Activated CD4-positive, alpha-beta T cell treated with anti-CD3 and anti-CD28 coated beads, Interleukin-10, Interleukin-2, amounts not matched to agents 100 ng/mL and 50 ng/mL, durations not matched to agents 16 hours and 8 hours (primary cell): ENCODE measurements around the gene PBX4.
"Not testable (repeated sequence)": the region's sequence is repeated elsewhere in the genome, so short reads cannot be mapped to it uniquely, and the experiment has no call there.

Experiments used
- DNase-seq: peaks from one replicate; pipeline ENCODE4 v3.0.0-alpha.2; 2020

The PBX4 gene

GRCh38 chr19:19626516-19627472 is 8.3 kb upstream of the PBX4 start:
- no peak for DNase-seq

- DNase-seq: no peak
These were observed 5.6 kb upstream of the PBX4 start for GRCh38 chr19:19624032-19624570.

DNA sequence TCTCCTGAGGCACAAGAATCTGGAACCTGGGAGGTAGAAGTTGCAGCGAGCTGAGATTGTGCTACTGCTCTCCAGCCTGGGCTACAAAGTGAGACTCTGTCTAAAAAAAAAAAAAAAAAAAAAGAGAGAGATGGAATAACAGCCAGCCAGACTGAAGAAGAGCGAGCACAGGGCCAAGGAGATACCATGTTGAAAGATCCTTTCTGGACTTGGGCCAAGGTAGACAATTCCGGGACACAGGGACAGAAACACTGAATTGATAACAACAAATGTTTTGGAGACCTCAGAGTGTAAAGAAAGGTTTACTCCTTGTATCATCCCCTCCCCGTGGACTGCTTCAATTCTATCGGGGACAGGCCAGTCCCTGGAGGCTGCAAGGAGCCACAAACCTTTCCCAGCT is 4.9 kb upstream of the PBX4 start:
- no peak for DNase-seq

- no peak for DNase-seq
These were observed 1.3 kb upstream of the PBX4 start for GRCh38 chr19:19619849-19620210.

DNA sequence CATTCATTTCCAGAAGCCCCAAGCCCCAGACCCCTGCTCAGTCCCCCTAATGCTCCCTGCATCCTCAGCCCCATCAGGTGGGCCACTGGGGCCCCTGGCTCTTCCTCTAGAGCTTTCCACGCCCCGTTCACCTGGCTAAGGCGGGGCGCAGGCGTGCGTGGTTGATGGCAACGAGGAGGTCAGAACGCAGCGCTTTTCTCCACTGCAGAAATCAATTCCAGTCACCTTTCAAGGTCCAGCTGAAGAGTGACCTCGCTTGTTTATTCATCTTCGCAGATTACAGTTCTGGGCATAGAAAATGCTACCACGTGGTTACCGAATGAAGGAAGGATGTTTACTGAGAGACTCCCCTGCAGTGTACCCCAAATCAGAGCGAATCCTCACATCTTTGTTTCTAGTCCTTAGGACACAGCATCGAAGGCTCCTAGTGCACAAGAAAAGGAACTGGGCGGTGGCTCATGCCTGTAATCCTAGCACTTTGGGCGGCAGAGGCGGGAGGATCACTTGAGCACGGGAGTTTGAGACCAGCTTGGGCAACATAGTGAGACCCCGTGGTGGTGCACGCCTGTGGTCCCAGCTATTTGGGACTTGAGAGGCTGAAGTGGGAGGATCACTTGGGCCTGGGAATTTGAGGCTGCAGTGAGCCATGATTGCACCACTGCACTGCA is 828 bp upstream of the PBX4 start:
- DNase-seq: no peak

DNA sequence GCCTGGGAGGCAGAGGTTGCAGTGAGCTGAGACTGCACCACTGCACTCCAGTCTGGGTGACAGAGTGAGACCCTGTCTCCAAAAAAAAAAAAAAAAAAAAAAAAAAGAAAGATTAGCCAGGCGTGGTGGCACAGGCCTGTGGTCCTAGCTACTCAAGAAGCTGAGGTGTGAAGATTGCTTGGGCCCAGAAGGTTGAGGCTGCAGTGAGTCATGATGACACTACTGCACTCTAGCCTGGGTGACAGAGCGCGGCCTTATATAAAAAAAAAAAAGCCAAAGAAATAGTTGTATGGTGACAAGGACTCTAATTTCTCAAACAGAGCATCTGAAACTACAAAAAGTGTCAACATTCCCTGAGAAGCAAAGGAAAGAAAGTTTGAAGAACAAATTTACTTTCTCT is 3.4 kb downstream of the PBX4 start:
- DNase-seq: peak; percentile 70

GRCh38 chr19:19613506-19613905 is 5.0 kb downstream of the PBX4 start:
- no peak for DNase-seq

DNA sequence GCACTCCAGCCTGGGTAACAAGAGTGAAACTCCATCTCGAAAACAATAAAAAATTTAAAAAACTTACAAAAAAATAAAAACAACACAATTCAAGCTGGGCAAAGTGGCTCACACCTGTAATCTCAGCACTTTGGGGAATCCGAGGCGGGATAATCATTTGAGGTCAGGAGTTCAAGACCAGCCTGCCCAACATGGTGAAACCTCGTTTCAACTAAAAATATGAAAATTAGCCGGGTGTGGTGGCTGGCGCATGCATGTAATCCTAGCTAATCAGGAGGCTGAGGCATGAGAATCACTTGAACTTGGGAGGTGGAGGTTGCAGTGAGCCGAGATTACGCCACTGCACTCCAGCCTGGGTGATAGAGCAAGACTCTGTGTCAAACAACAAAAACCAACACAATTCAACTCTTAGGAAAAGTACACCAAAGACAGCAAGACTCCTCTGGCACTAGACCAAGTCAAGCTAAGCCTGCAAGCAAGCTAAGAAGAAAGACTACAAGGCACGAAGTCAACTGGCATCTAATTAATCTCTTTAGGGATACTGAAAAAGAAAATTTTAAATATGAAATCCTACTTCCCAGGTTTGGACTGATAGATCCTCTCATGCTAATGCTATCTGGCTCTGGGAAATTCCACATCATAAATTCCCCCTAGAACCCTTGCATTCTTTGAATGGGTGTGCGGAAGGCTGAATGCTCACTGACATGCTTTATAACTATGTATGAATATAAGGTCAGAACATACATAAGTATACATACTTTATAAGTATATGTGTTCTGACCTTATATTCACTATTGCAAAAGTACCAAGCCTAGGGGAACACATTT is 7.9 kb downstream of the PBX4 start:
- DNase-seq: no peak

DNA sequence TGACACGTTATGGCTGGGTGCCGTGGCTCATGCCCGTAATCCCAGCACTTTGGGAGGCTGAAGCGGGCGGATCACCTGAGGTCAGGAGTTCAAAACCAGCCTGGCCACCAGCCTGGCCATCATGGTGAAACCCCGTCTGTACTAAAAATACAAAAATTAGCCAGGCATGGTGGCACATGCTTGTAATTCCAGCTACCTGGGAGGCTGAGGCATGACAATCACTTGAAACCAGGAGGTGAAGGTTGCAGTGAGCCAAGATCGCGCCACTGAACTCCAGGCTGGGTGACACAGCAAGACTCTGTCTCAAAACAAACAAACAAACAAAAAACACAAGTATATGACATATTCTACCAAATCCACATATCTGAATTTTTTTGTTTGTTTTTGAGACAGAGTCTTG is 11.8 kb downstream of the PBX4 start:
- not testable (repeated sequence) for DNase-seq

- DNase-seq: peak; percentile 78
These were observed 12.5 kb downstream of the PBX4 start for GRCh38 chr19:19606021-19606420.

DNA sequence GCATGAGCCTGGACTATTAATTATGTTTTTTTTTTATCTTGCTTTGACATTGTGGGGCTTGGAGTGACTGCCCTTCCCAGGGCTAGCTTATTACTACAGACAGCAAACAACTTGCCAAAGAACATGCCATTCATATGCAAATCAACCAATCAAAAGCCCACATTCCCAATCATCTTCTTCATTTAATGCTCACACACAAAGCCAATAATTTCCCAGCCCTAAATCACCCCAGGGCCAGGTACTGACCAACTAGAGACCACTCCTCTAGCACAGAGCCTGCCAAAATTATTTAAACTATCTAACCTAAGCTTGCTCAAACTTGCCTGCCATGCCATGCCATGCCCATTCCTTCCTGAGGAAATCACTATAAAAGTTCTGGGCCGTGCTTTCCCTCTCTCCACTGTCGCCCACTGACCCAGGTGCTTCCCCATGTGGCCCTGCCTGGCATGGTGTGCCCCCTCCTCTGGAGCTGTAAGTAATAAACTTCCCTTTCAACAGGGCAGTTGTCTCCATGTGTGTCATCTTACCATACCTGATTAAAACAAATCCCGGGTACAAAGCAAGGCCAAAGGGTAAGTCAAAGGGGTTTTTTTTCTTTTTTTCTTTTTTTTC is 15.7 kb downstream of the PBX4 start:
- DNase-seq: no peak

- DNase-seq: peak; percentile 28
These were observed 16.3 kb downstream of the PBX4 start for GRCh38 chr19:19602136-19602712.

GRCh38 chr19:19600793-19601330 is 17.6 kb downstream of the PBX4 start:
- peak; percentile 41 for DNase-seq

DNA sequence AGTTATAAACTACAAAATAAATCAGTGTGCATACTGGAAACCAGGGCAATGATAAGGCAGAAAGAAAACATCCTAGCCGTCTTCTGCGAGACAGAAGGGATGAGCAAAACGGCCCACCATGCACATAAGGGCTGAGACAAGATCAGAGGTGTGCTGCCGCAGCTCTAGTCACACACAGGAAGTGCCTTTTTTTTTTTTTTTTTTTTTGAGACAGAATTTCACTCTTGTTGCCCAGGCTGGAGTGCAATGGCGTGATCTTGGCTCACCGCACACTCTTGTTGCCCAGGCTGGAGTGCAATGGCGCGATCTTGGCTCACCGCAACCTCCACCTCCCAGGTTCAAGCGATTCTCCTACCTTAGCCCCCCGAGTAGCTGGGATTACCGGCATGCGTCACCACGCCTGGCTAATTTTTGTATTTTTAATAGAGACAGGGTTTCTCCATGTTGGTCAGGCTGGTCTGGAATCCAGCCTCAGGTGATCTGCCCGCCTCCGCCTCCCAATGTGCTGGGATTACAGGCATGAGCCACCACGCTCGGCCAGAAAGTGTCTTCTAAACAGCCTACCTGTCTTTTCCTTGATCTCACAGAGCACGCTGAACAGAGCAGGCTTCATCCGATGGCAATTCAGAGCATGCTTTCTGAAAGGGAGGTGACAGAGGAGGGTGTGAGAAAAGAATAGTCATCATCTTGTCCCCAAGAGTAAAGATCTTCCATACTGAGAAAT is 19.6 kb downstream of the PBX4 start:
- peak; percentile 82 for DNase-seq

GRCh38 chr19:19597809-19598306 is 20.6 kb downstream of the PBX4 start:
- DNase-seq: peak; percentile 95

DNA sequence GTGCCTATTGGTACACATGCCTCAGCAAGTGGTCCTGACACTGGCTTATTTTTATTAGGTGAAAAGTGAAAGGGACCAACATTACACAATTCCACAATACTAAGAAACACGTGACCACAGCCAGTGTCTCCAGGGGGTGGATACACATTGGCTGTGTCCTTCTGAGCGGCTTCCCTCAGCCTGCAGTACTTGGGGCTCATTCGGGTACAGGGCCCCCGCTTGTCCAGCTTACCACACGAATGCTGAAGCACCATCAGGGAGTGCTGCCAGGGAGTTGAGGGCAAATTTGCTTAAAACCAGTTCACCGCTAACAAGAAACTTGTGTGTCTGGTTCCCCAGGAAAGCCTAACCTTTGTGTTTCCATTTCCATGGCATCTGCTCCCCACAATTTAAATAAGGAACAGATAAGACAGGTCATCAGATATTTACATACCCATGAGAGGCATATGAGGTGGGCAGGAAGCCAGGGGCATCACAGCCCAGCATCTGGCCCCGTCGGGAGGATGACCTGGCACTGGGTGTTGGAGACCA is 23.3 kb downstream of the PBX4 start:
- peak; percentile 18 for DNase-seq

DNA sequence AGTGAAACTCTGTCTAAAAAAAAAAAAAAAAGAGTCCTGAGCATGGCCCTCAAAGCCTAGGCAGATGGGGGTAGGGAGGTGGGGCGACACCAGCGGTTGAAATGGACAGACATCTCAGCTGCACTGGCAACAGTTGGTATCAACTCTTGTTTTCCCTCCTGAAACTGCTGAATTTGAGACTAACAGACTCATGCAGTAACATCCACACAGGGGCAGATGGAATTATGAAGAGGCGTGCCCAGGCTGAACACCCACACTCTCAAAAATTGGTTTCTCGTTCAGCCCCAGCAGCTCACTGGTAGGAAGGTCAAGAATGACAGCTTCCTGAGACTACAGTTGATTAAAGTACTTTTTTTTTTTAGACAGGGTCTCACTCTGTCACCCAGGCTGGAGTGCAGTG is 24.1 kb downstream of the PBX4 start:
- peak; percentile 43 for DNase-seq

GRCh38 chr19:19592690-19593089 is 25.8 kb downstream of the PBX4 start:
- DNase-seq: no peak

DNA sequence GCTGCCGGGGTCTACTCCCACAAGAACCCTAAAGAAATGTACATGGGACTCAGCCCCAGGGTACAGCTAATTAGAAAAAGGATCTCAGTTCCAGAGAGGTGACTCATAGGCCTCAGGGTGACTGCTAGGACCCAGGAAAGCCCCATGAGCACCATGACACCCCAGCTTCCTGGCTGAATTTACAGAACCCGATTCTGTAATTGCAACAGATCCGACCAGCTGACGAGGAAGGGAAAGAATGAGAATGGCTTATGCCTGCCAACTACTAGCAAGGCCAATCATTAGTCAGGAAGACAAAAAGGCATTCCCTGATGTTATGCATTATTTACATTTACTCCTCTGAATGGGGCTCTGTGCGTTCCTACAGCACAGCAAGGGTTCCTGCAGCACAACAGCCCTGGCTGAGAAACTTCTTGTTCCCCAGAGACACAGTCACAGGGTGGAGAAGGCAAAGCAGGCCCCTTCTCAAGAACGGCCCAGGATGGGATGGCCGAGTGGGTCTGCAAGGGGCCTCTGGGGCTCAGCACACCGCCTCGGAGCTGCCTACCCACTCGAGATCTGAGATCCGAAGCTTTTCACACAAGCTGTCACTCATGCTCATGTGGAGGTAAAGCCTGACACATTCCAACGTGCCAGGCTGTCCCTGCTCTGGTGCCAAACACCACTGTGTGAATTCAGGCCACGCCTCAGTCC is 27.2 kb downstream of the PBX4 start:
- DNase-seq: peak; percentile 92

DNA sequence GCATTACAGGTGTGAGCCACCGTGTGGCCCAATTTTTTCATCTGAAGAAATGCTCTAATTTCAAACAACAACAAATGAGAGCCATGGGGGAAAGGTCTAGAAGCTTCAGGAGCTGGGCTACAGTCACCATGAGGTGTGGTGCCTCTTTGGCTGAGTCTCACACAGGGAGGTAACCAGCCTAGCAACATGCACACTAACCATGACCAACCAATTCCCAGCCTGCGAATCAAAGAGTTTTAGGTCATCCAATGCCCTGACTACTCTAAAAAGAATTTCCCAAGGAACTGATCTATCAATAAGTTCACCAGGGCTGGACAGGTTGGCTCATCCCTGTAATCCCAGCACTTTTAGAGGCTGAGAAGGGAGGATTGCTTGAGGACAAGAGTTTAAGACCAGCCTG is 29.9 kb downstream of the PBX4 start:
- no peak for DNase-seq
